ENCODE measurements around the gene HSD3B2. TPM values are rescaled to one million over a fixed set of nuclear protein-coding genes. Genes with fewer than 3 reads are reported as not detected.
"Not testable (repeated sequence)": the region's sequence is repeated elsewhere in the genome, so short reads cannot be mapped to it uniquely, and the experiment has no call there.

Gene HSD3B2
- not detected for total RNA-seq
- long read RNA-seq = 0 reads

- intact Hi-C loops (cut with DNase I) = no loop called here
- ATAC-seq = no peak
- no peak for DNase-seq
Observed at GRCh38 chr1:119414950-119415349, at the start of gene HSD3B2. Gene HSD3B2, plus strand, starts transcription at chr1:119415150. Its CDS starts 270 bp downstream, at chr1:119415420.

GRCh38 chr1:119366424-119366823, 48.5 kb upstream of the HSD3B2 start:
- DNase-seq (no peak), ATAC-seq (no peak)
- intact Hi-C loops (cut with DNase I) = loop anchor here in 1 of 2 donors (5.0 to 10.0 kb wide), 2 partner anchors 89 to 1142 kb away; no protein-coding TSS in a partner anchor

DNA sequence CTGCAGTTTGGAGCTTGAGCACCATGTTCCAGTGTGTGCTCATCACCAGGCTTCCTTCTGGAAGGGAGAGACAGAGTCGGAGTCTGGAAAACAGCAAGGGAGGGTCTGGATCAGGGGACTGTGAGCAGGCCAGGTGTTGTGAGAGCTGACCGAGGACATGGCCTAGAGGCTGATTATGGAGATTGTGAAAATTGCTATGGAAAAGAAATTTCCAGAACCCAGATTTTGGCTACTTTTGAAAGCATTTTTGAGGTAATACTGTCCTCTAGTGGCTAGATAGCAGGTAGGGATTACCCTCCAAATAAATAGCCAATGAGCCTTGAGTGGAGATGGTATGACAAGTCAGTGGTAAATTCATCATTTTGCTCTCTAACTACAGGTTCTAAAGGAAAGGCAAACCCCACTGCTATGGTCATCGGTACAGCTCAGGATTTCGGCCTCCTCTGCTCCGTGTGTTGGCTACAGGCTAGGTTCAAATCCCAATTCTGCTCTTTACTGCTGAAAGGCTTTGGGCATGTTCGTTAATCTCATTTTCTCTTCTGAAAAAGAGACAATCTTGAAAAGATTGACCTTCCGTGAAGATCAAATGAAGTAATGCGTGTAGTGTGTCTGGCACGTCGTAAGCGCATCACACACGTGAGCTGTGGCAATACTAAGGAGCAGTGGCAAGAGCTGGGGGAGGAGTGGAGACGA, 47.4 kb upstream of the HSD3B2 start:
- intact Hi-C loops (cut with DNase I) = loop anchor here in 1 of 2 donors (5.0 to 10.0 kb wide), 2 partner anchors 90 to 1143 kb away; no protein-coding TSS in a partner anchor
- ATAC-seq (peak; percentile 49 to 50), DNase-seq (no peak)

GRCh38 chr1:119368554-119368953, 46.4 kb upstream of the HSD3B2 start, which contains the start of gene HAO2:
Gene HAO2, plus strand, starts transcription at chr1:119368785. Its CDS starts 12,301 bp downstream, at chr1:119381086.
- no peak for DNase-seq
- intact Hi-C loops (cut with DNase I) = loop anchor here in 1 of 2 donors (5.0 to 10.0 kb wide), 2 partner anchors 91 to 1144 kb away; no protein-coding TSS in a partner anchor
- no peak for ATAC-seq

GRCh38 chr1:119370748-119371147, 44.2 kb upstream of the HSD3B2 start:
- intact Hi-C loops (cut with DNase I) = loop anchor here in 1 of 2 donors (2.0 kb wide), 2 partner anchors 20 to 1220 kb away; no protein-coding TSS in a partner anchor

DNA sequence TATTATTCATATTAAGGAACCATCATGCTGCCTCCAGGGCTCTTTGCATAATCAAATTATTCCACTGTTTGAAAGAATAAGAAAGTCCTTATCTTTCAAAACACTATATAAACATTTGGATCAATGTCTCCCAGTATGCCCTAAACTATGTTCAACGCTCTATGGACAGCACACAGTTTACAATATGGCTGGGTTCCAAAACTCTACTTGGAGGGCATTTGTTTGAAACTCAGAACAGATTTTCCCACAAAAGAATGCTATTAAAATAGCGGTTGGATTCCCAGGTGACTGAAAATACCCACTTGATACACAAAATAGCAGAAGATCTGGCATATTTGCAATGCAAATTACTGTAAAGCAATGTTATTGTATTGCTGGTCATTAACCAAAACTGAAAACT, 43.1 kb upstream of the HSD3B2 start:
- ATAC-seq = no peak
- DNase-seq = no peak
- intact Hi-C loops (cut with DNase I) = loop anchor here in 1 of 2 donors (2.0 kb wide), 2 partner anchors 21 to 1221 kb away; no protein-coding TSS in a partner anchor

More at GRCh38 chr1:119370748-119371147, 44.2 kb upstream of the HSD3B2 start:
- ATAC-seq (no peak), DNase-seq (no peak)

- intact Hi-C loops (cut with DNase I) = no loop called here
- DNase-seq = no peak
- ATAC-seq = no peak
Observed at GRCh38 chr1:119372503-119373086, 42.4 kb upstream of the HSD3B2 start.

GRCh38 chr1:119373465-119373864, 41.5 kb upstream of the HSD3B2 start:
- intact Hi-C loops (cut with DNase I) = no loop called here
- peak in 1 of 2 donors; percentile 39 for ATAC-seq

GRCh38 chr1:119374208-119374874, 40.6 kb upstream of the HSD3B2 start:
- intact Hi-C loops (cut with DNase I) = no loop called here
- peak; percentile 41 to 89 for ATAC-seq
- DNase-seq = no peak

More at GRCh38 chr1:119373465-119373864, 41.5 kb upstream of the HSD3B2 start:
- no peak for DNase-seq

DNA sequence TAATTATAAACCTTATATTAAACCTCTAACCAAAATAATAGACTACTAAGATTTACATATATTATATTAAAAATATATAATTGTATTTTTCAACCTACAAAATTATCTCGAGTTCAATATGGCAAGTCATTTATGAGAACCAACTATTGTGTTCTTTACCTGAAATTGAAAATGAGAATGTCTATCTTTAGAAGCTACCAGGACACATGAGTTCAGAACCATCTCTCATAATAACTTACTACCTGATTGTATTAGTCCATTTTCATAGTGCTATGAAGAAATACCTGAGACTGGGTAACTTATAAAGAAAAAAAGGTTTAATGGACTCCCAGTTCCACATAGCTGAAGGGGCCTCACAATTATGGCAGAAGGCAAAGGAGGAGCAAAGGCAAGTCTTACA, 39.6 kb upstream of the HSD3B2 start:
- DNase-seq = no peak
- intact Hi-C loops (cut with DNase I) = no loop called here
- no peak for ATAC-seq

DNA sequence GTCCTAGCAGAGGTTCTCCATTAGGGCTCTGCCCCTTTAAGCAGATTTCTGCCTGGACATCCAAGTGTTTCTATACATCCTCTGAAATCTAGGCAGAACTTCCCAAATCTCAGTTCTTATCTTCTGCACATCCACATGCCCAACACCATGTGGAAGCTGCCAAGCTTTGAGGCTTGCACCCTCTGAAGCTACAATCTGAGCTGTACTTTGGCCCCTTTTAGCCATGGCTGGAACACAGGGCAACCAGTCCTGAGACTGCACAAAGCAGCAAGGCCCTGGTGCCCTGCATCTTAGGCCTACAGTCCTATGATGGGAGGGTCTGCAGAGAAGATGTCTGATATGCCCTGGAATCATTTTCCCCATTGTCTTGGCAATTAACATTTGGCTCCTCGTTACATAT, 38.4 kb upstream of the HSD3B2 start:
- no peak for ATAC-seq
- DNase-seq = no peak
- intact Hi-C loops (cut with DNase I) = no loop called here

DNA sequence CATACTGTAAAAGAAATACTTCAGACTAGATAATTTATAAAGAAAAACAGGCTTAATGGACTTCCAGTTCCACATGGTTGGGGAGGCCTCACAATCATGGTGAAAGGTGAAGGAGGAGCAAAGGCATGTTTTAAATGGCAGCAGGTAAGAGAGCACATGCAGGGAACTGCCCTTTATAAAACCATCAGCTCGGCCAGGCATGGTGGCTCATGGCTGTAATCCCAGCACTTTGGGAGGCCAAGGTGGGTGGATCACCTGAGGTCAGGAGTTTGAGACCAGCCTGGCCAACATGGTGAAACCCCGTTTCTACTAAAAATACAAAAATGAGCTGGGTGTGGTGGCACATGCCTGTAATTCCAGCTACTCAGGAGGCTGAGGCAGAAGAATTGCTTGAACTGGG, 37.4 kb upstream of the HSD3B2 start:
- intact Hi-C loops (cut with DNase I); DNase-seq; ATAC-seq: not testable (repeated sequence)

DNA sequence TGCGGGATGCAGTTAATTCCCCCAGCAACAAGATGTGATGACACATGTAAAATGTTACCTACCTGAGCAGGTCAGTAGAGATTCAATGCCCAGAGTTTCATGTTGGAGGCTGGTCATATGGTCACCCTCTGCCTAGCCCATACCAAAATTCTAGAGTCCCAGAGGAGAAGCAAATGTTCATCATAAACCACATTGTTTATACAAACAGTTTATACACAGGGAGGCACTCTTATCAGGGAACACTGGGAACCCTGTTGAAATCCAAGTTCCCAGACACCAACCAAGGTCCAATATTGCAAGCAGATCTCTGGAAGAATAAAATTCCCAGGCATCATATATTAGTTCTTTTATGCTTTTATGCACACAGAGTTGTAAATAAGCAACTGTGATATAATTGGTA, 35.8 kb upstream of the HSD3B2 start:
- DNase-seq (no peak), ATAC-seq (no peak)
- intact Hi-C loops (cut with DNase I) = no loop called here

DNA sequence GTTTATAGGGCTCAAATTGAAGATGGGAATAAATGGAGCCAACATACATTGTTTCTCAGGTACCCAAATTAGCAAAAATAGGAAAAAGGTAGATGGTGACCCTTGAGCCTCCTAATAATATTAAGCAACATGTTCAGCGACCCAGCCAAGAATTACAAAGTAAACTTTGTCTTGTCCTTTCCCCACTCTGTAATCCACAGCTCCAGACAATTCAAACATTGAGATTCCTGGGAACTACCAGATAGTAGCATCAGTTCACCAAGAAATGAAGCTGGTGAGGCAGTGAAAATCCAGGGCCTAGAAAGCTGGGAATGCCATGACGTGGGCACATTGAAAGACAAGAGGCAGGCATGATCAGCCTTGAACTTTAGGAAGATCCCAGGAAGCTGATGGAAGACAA, 34.6 kb upstream of the HSD3B2 start:
- no peak for DNase-seq
- intact Hi-C loops (cut with DNase I) = no loop called here
- no peak for ATAC-seq

GRCh38 chr1:119380983-119381662, 33.8 kb upstream of the HSD3B2 start:
- intact Hi-C loops (cut with DNase I) = no loop called here
- DNase-seq (no peak), ATAC-seq (no peak)

GRCh38 chr1:119384591-119384990, 30.4 kb upstream of the HSD3B2 start:
- intact Hi-C loops (cut with DNase I) = no loop called here
- ATAC-seq (no peak), DNase-seq (no peak)

DNA sequence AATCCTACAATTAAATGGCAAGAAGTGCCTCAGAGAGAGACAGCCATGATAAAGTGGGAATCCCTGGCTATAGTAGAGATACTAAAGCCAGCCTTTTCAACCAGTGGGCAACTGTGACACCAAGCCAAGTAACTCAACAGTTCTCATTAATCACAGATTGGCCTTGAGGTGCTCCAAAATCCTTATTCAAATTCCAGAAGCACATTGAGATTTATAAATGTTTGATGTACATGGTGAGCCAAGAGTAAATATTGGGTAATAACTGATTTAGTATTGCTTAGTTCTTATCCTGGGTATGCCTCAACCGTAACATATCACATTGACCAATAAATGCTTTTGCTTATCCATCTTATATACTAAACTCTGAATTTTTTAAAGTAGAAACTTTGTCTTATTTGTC, 29.3 kb upstream of the HSD3B2 start:
- ATAC-seq (no peak), DNase-seq (no peak)
- intact Hi-C loops (cut with DNase I) = no loop called here

GRCh38 chr1:119387858-119388257, 27.1 kb upstream of the HSD3B2 start:
- no peak for ATAC-seq
- intact Hi-C loops (cut with DNase I) = no loop called here
- DNase-seq = no peak

DNA sequence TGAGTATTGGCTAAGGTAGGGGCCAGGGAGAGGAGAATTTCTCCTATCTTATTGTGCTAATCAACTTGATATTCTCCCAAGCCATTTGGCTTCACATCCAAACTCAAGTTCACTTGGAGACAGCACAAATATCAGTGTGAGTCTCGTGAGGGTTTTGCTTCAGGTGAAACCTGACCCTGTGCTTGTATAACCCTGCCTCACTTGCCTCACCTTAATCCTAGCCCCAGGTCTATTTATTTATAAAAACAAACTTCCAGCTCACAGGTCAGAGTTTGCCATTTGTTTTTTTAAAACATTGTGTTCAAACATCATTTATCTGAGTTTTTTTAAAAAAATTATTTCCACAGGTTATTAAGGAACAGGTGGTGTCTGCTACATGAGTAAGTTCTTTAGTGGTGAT, 26.5 kb upstream of the HSD3B2 start:
- DNase-seq (no peak), ATAC-seq (no peak)
- intact Hi-C loops (cut with DNase I) = no loop called here

Data from left cardiac atrium (tissue), 4 donors.